ENCODE measurements around the gene KRT82.

The KRT82 gene

GRCh38 chr12:52404951-52405350 is 1.2 kb downstream of the KRT82 start:
- no peak for DNase-seq

GRCh38 chr12:52403561-52403960 is 2.6 kb downstream of the KRT82 start:
- DNase-seq: no peak

- no peak for DNase-seq
Observed at GRCh38 chr12:52402873-52403540, 3.1 kb downstream of the KRT82 start.

GRCh38 chr12:52402377-52402776 is 3.8 kb downstream of the KRT82 start:
- DNase-seq: no peak

- DNase-seq: no peak
Observed at GRCh38 chr12:52401926-52402325, 4.2 kb downstream of the KRT82 start.

- DNase-seq: no peak
Observed at GRCh38 chr12:52401526-52401925, 4.6 kb downstream of the KRT82 start.

- DNase-seq: no peak
Observed at GRCh38 chr12:52400906-52401305, 5.2 kb downstream of the KRT82 start.

GRCh38 chr12:52399756-52400155 is 6.4 kb downstream of the KRT82 start:
- no peak for DNase-seq

GRCh38 chr12:52398176-52398575 is 8.0 kb downstream of the KRT82 start:
- no peak for DNase-seq

GRCh38 chr12:52396656-52397055 is 9.5 kb downstream of the KRT82 start:
- no peak for DNase-seq

- DNase-seq: no peak
Observed at GRCh38 chr12:52395761-52396434, 10.2 kb downstream of the KRT82 start.

GRCh38 chr12:52394836-52395405 is 11.2 kb downstream of the KRT82 start:
- DNase-seq: no peak

- DNase-seq: no peak
Observed at GRCh38 chr12:52392465-52393007, 13.6 kb downstream of the KRT82 start.

GRCh38 chr12:52391618-52392002 is 14.5 kb downstream of the KRT82 start:
- no peak for DNase-seq

- peak; percentile 2 for DNase-seq
Observed at GRCh38 chr12:52390739-52391617, 15.2 kb downstream of the KRT82 start.

- no peak for DNase-seq
Observed at GRCh38 chr12:52389313-52390207, 16.6 kb downstream of the KRT82 start.

GRCh38 chr12:52387859-52388258 is 18.3 kb downstream of the KRT82 start:
- DNase-seq: no peak

GRCh38 chr12:52385226-52385702 is 20.9 kb downstream of the KRT82 start, which contains the start of gene KRT84:
TSS of gene KRT84 (minus strand) at chr12:52385652. CDS start at chr12:52385585, 67 bp downstream.
- DNase-seq: no peak

GRCh38 chr12:52383331-52383730 is 22.8 kb downstream of the KRT82 start:
- DNase-seq: no peak

GRCh38 chr12:52382854-52383253 is 23.3 kb downstream of the KRT82 start:
- DNase-seq: no peak

GRCh38 chr12:52381206-52381605 is 24.9 kb downstream of the KRT82 start:
- no peak for DNase-seq

- peak; percentile 20 for DNase-seq
Observed at GRCh38 chr12:52380271-52380694, 25.9 kb downstream of the KRT82 start.

Measured in activated CD4-positive, alpha-beta T cell treated with anti-CD3 and anti-CD28 coated beads, Interleukin-2, amount 50 U/mL, for 16 hours (primary cell).